Measurements from ENCODE around the gene PCDH19. TPM values are rescaled to one million over a fixed set of nuclear protein-coding genes. Genes with fewer than 3 reads are reported as not detected.
A peak's percentile ranks its signal among the peaks of the same experiment; 100 is the strongest.

Gene PCDH19
- total RNA-seq, 1 donor from 2014 or later: 0.27 TPM

DNA sequence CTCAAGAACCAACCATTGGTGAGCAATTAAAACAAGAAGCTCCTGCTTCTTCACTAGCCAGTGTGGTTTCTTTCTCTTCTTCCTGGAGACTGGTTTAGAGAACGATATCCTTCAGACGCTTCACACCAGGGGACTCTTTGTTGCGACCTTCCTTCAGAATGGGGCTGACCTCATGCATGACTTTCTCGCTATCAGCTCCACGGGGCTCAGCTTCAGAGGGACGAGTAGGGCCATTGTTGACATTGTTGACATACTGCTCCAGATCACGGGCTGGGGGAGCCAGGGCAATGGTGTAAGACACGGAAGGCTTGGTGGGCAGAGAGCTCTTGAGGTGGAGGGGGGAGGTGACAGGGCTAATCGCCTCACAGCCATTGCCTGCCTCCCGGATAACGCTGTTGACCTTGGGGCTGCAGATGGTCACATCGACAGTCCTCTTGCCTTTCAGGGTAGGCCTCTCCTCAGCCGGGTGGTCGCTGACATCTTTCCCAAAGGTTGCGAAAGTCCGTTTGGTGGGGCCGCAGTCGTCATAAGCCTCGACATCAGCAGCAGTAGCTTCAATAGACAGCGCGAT lies 113.8 kb downstream of the PCDH19 start:
- intact Hi-C loops (cut with DNase I): no loop called here
- H3K4me1 ChIP-seq: no peaks in the 10 kb centered on the region
- DNase-seq (peak; percentile 19), ATAC-seq (no peak)
- no peak overlapping the region for H3K27ac ChIP-seq
- H3K9me3 ChIP-seq: no peaks in the 10 kb centered on the region
- TF ChIP-seq, protein P1, sequence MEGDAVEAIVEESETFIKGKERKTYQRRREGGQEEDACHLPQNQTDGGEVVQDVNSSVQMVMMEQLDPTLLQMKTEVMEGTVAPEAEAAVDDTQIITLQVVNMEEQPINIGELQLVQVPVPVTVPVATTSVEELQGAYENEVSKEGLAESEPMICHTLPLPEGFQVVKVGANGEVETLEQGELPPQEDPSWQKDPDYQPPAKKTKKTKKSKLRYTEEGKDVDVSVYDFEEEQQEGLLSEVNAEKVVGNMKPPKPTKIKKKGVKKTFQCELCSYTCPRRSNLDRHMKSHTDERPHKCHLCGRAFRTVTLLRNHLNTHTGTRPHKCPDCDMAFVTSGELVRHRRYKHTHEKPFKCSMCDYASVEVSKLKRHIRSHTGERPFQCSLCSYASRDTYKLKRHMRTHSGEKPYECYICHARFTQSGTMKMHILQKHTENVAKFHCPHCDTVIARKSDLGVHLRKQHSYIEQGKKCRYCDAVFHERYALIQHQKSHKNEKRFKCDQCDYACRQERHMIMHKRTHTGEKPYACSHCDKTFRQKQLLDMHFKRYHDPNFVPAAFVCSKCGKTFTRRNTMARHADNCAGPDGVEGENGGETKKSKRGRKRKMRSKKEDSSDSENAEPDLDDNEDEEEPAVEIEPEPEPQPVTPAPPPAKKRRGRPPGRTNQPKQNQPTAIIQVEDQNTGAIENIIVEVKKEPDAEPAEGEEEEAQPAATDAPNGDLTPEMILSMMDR (IDR thresholded peaks at IDR 0.05): no peak
- H3K27me3 ChIP-seq (ENCODE audit: low read depth): no peaks in the 10 kb centered on the region
- no peak overlapping the region for H3K4me3 ChIP-seq
- no peaks in the 10 kb centered on the region for H3K36me3 ChIP-seq

DNA sequence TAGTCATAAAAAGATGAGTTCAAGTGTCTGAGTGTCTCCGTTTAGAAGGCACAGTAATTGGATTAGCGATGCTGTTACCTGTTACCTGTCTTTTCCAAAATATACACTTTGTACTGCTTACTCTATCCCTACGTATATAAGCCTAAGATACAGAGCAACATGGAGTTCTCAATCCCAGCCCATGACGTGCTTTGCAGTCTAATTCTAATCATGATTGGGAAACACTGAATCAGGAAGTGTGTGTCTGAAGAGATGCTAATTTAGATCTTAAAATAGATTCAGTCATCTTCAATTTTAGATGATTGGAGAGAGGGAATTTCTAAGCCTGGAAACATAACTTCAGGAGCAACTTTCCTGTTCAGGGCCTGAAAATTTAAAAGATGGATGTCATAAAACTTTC lies 115.1 kb downstream of the PCDH19 start:
- TF ChIP-seq, protein P1 (IDR thresholded peaks at IDR 0.05): no peak
- ATAC-seq (no peak), DNase-seq (no peak)
- Histone ChIP-seq H3K4me3 (no peak overlapping the region), H3K27me3 (ENCODE audit: low read depth) (no peaks in the 10 kb centered on the region), H3K27ac (no peak overlapping the region), H3K36me3 (no peaks in the 10 kb centered on the region), H3K9me3 (no peaks in the 10 kb centered on the region), H3K4me1 (no peaks in the 10 kb centered on the region)
- intact Hi-C loops (cut with DNase I): no loop called here

DNA sequence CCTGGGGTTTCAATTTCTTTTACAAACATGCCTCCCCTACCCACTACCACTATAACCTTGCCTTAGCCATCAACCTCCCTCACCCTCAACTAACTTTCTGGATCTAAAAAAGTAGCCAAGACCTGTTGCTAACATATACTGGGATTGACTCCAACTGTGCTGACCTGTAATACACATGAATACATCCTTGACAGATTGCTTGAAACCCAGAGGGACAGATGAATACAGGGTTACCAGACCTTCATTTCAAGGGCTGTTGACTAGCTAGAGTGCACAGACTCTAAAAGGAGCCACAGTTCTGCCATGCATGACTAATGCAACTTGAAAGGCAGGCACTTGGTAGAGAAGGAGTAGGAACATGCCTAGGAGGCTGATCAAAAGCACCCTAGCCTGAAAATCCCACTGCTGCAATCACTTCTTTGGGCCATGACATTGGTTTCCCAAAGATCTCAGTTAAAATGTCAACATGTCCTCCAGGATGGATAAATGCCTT lies 121.0 kb downstream of the PCDH19 start:
- Histone ChIP-seq H3K27ac (no peak overlapping the region), H3K4me3 (no peak overlapping the region), H3K36me3 (no peaks in the 10 kb centered on the region), H3K9me3 (no peaks in the 10 kb centered on the region), H3K27me3 (ENCODE audit: low read depth) (no peaks in the 10 kb centered on the region), H3K4me1 (no peaks in the 10 kb centered on the region)
- TF ChIP-seq, protein P1 (IDR thresholded peaks at IDR 0.05): no peak
- intact Hi-C loops (cut with DNase I): no loop called here
- ATAC-seq (no peak), DNase-seq (no peak)

DNA sequence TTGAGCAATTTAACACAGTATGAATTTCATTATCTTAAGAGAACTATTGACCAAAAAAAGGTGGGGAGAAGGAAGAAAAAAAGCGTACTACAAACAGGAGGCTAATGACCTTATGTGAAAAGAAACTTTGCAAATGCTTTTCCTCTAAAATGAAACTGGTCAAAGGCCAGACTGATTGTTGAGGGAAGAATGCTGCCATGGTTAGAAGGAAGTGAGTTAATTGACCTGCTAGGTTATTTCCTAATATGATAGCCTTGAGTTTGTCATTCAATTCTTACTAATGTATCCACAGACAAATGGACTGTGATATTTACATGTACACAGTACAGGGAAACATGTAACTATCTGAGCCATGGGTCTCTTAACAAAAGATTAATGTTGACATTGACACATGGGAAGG lies 132.8 kb downstream of the PCDH19 start:
- Histone ChIP-seq H3K36me3 (no peaks in the 10 kb centered on the region), H3K4me3 (no peak overlapping the region), H3K9me3 (no peaks in the 10 kb centered on the region), H3K27me3 (ENCODE audit: low read depth) (no peaks in the 10 kb centered on the region), H3K27ac (no peak overlapping the region), H3K4me1 (no peaks in the 10 kb centered on the region)
- TF ChIP-seq, protein P1 (IDR thresholded peaks at IDR 0.05): no peak
- DNase-seq (no peak), ATAC-seq (no peak)
- intact Hi-C loops (cut with DNase I): no loop called here

DNA sequence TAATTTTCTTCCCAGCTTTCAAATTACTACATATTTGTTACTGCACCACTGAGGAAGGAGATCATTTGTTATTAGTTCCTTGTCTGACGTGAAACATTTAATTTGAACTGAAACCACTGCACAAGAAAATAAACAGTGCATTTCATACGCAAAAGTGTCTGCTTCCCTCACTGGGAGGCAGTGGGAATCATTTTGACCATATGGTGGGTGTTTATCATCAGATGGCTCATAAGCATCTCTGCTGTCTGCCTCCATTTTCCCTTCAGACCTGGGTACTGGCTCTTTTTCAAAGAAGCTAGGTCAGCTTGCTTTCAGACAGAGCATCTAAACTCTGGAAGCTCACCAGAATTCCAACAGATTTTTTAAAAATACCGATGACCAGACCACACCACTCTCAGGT lies 135.2 kb downstream of the PCDH19 start:
- no peaks in the 10 kb centered on the region for H3K9me3 ChIP-seq
- no peak for ATAC-seq
- no peak overlapping the region for H3K27ac ChIP-seq
- DNase-seq: no peak
- no peaks in the 10 kb centered on the region for H3K36me3 ChIP-seq
- TF ChIP-seq, protein P1 (IDR thresholded peaks at IDR 0.05): no peak
- no peak overlapping the region for H3K4me3 ChIP-seq
- intact Hi-C loops (cut with DNase I): no loop called here
- H3K27me3 ChIP-seq (ENCODE audit: low read depth): no peaks in the 10 kb centered on the region
- H3K4me1 ChIP-seq: no peaks in the 10 kb centered on the region
